Natural killer cell (primary cell): ENCODE data around the gene SYT2. TPM values are rescaled to one million over a fixed set of nuclear protein-coding genes. Genes with fewer than 3 reads are reported as not detected.

Source experiments
- ATAC-seq, 3 donors: fragments of 150-1000 bp in 2 of 3; fragments of 200-7000 bp in 1 of 3; cut with Tn5 transposase; 1 replicate in 1 of 3; 2 replicates in 2 of 3; pipeline ENCODE4 v1.10.0; 2021; ENCODE audit warnings: mild to moderate bottlenecking in 2 of 3, moderate library complexity in 2 of 3
- DNase-seq, 2 donors: peaks; one replicate each; pipeline versions ENCODE4 v3.0.0 to v3.0.0-alpha.2; 2013 to 2021; ENCODE audit warnings: mixed read lengths in 1 of 2
- H3K27ac ChIP-seq: one replicate; pipeline ENCODE4 v1.5.1; 2013; ENCODE audit warnings: mild to moderate bottlenecking, low read length
- H3K27me3 ChIP-seq: one replicate; pipeline ENCODE4 v1.6.1; 2013; ENCODE audit warnings: low read length; ENCODE audit not compliant: control insufficient read depth, insufficient read depth
- H3K36me3 ChIP-seq: one replicate; pipeline ENCODE4 v1.6.1; 2013; ENCODE audit warnings: low read length; ENCODE audit not compliant: control insufficient read depth, insufficient read depth
- H3K4me1 ChIP-seq: one replicate; pipeline ENCODE4 v1.6.1; 2013; ENCODE audit warnings: low read length; ENCODE audit not compliant: control insufficient read depth, insufficient read depth
- H3K4me3 ChIP-seq: one replicate; pipeline ENCODE4 v1.5.1; 2013; ENCODE audit warnings: low read length
- H3K9me3 ChIP-seq: one replicate; pipeline ENCODE4 v1.6.1; 2013; ENCODE audit warnings: low read length; ENCODE audit not compliant: control insufficient read depth, insufficient read depth
- H3K27ac Mint-ChIP-seq, 2 donors: one replicate each; pipeline ENCODE4 v1.8.0; 2022; ENCODE audit warnings: mild to moderate bottlenecking in 2 of 2, mixed read lengths in 2 of 2, moderate library complexity in 1 of 2
- H3K27me3 Mint-ChIP-seq, 2 donors: one replicate each; pipeline ENCODE4 v1.8.0; 2022; ENCODE audit warnings: low read depth in 2 of 2, mixed read lengths in 2 of 2
- H3K36me3 Mint-ChIP-seq: one replicate; pipeline ENCODE4 v1.8.0; 2022; ENCODE audit warnings: mixed read lengths
- H3K4me1 Mint-ChIP-seq, 2 donors: one replicate each; pipeline ENCODE4 v1.8.0; 2022; ENCODE audit warnings: mixed read lengths in 2 of 2
- H3K4me3 Mint-ChIP-seq: one replicate; pipeline ENCODE4 v1.8.0; 2022; ENCODE audit warnings: mild to moderate bottlenecking, moderate library complexity, mixed read lengths
- H3K9me3 Mint-ChIP-seq, 2 donors: one replicate each; pipeline ENCODE4 v1.8.0; 2022; ENCODE audit warnings: mixed read lengths in 2 of 2
- WGBS: methylation state at CpG from one replicate; pipeline ENCODE4 v1.1.7; 2013; ENCODE audit warnings: missing lambda C conversion rate; ENCODE audit not compliant: insufficient coverage; 5-methylcytosine and 5-hydroxymethylcytosine counted together
- intact Hi-C: fragments of 100-400 bp; cut with micrococcal nuclease; formaldehyde crosslinking; loops from one replicate; pipeline ENCODE4 v1.14.2; 2022
- total RNA-seq, 4 donors: library from RNA; stranded (reverse); fragments of 120-200 nt in 1 of 4; gene quantifications; one replicate each; pipeline versions ENCODE4 v1.2.3 to v1.2.4, GENCODE V29; 2013 to 2022
- TF ChIP-seq, protein P1 (sequence below): fragments of 200-600 bp; IDR thresholded peaks from one replicate; pipeline ENCODE4 v1.8.0; 2022; ENCODE audit warnings: antibody characterized with exemption

Gene SYT2
- total RNA-seq, 3 donors from 2014 or later (not counting 1 experiment from before 2014, with no cell fraction given), result not detected

DNA sequence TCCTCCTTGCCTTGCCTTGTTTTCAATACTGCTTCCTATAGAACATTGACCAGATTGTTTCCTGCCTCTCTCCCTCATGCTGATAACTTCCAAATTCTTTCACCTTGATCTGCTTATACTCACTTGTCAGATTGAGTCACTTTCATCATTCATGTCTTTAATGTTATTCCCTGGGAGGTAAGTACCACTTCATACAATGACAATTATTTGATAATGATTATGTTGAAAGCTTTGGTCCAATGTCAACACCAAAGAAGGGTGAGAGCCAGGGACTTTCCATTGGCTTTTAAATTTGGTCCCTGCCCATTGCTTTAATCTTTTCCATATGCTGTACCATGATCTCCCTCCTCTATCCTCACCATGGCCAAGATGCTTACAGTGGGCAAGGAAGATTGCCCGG is 137.4 kb downstream of the SYT2 start:
- no peak for ATAC-seq
- Mint-ChIP-seq H3K4me3 (no peak overlapping the region), H3K27ac (no peak overlapping the region), H3K36me3 (peaks cover 11% of the 10 kb centered on the region), H3K27me3 (no peaks in the 10 kb centered on the region), H3K9me3 (no peaks in the 10 kb centered on the region), H3K4me1 (peaks cover 0 to under 1% of the 10 kb centered on the region in 2 donors)
- Histone ChIP-seq H3K36me3 (peaks cover 5% of the 10 kb centered on the region), H3K27ac (no peak overlapping the region), H3K4me3 (no peak overlapping the region), H3K9me3 (no peaks in the 10 kb centered on the region), H3K4me1 (no peaks in the 10 kb centered on the region), H3K27me3 (no peaks in the 10 kb centered on the region)
- intact Hi-C loops, result loop anchor here (10.0 kb wide), 1 partner anchor 228 kb away; the partner anchor contains the start of genes PPP1R12B and UBE2T
- DNase-seq, result no peak
- TF ChIP-seq, protein P1, sequence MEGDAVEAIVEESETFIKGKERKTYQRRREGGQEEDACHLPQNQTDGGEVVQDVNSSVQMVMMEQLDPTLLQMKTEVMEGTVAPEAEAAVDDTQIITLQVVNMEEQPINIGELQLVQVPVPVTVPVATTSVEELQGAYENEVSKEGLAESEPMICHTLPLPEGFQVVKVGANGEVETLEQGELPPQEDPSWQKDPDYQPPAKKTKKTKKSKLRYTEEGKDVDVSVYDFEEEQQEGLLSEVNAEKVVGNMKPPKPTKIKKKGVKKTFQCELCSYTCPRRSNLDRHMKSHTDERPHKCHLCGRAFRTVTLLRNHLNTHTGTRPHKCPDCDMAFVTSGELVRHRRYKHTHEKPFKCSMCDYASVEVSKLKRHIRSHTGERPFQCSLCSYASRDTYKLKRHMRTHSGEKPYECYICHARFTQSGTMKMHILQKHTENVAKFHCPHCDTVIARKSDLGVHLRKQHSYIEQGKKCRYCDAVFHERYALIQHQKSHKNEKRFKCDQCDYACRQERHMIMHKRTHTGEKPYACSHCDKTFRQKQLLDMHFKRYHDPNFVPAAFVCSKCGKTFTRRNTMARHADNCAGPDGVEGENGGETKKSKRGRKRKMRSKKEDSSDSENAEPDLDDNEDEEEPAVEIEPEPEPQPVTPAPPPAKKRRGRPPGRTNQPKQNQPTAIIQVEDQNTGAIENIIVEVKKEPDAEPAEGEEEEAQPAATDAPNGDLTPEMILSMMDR, result no peak
- 100% methylated on average over 1 of the region's 1 CpG for WGBS

DNA sequence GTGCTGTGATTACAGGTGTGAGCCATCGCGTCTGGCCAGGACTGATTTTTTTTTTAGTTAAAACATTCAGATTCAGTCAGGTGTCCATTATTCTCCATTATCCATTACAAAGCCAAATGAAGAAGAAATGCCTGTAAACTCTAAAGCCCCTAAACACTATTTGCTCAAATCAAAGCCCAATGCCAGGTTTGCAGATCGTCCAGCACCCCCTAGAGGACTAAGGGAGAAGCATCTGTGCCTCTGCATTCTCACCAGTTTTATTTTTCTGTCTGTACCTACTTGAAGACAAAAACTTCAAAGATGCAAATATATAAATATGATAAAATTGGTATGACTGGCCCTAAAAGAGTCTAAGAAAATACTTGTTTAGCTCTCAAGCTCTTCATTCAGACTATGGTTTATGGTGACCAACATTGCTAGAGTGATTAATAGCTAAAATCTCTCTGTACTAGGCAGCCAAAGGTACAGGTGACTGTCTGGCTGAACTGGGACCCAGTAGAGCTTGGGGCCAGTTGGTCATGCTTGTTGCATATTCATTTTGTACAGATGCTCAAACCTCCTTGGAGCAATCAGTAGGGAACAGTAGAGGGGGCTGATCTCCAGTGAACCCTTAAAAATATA is 138.4 kb downstream of the SYT2 start:
- H3K4me3 ChIP-seq, result no peak overlapping the region
- no peaks in the 10 kb centered on the region for H3K9me3 ChIP-seq

DNA sequence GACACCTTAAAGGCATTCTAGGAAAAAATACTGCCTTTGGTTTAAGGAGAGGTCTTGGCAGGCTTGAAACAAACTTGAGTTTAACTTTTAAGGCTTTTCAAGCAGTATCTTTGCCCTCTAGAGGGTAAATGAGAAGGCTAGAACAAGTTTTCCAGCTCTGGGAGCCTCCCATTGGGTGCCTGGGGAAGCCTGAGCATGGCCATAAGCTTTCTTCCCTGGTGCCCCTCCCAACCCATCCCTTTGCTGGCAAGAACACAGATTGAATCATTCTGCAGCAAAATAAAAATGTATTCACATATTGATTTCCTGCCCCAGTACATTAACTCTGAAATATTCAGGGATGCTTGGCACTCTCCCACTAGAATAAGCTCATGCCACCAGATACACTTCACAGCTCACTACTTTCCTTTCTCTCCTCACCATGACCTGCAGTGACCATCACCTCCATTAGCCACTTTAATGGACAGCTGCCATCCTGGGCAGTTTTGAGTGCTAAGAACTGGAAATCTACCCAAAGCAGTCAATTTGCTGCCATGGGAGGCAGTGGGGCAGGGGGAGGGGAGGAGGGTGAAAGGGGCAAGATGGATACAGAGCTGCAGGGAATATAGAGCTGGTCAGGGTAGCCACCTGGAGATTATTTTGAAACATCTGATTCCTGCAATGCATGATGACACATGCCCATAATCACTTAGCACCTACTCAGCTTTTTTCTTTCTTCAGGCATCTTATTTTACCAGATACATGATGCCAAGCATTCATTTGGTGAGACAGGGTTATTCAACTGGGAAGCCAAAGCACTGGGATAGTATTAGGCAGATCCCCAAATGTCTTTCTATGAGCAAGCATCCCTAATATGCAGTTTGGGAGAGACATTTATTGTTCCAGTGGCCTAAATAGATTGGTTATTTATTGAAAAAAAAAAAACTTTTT is 140.6 kb downstream of the SYT2 start:
- TF ChIP-seq, protein P1, result no peak
- H3K9me3 ChIP-seq, result no peaks in the 10 kb centered on the region
- peaks cover 17 to 24% of the 10 kb centered on the region in 2 donors for H3K4me1 Mint-ChIP-seq
- H3K4me1 ChIP-seq, result peaks cover 11% of the 10 kb centered on the region
- no peak overlapping the region for H3K4me3 Mint-ChIP-seq
- no peak for ATAC-seq
- H3K27me3 ChIP-seq, result no peaks in the 10 kb centered on the region
- no peak overlapping the region for H3K27ac Mint-ChIP-seq
- no peak overlapping the region for H3K4me3 ChIP-seq
- intact Hi-C loops, result loop anchor here (10.0 kb wide), 1 partner anchor 225 kb away; the partner anchor contains the start of genes PPP1R12B and UBE2T
- H3K9me3 Mint-ChIP-seq, result no peaks in the 10 kb centered on the region
- DNase-seq, result no peak
- H3K36me3 Mint-ChIP-seq, result peaks cover 11% of the 10 kb centered on the region
- H3K27me3 Mint-ChIP-seq, result no peaks in the 10 kb centered on the region
- H3K27ac ChIP-seq, result no peak overlapping the region
- peaks cover 3% of the 10 kb centered on the region for H3K36me3 ChIP-seq

More for the DNA sequence above, 138.4 kb downstream of the SYT2 start:
- no peak overlapping the region for H3K27ac ChIP-seq
- intact Hi-C loops, result loop anchor here (1.0 to 10.0 kb wide), 2 partner anchors 71 to 227 kb away; partner anchors contain the start of genes PPP1R12B and UBE2T
- TF ChIP-seq, protein P1, result peak; percentile 80
- WGBS, result 70% methylated on average over 3 of the region's 3 CpGs
- Mint-ChIP-seq H3K4me3 (no peak overlapping the region), H3K9me3 (no peaks in the 10 kb centered on the region), H3K4me1 (peaks cover 8 to 9% of the 10 kb centered on the region in 2 donors), H3K36me3 (peaks cover 11% of the 10 kb centered on the region), H3K27me3 (no peaks in the 10 kb centered on the region), H3K27ac (no peak overlapping the region)
- no peaks in the 10 kb centered on the region for H3K4me1 ChIP-seq
- DNase-seq (peak in 1 of 2 donors; percentile 53), ATAC-seq (peak; percentile 49 to 64 (median 59))
- H3K36me3 ChIP-seq, result peaks cover 5% of the 10 kb centered on the region
- no peaks in the 10 kb centered on the region for H3K27me3 ChIP-seq
